ENCODE measurements around the gene SOX5. TPM values are rescaled to one million over a fixed set of nuclear protein-coding genes. Genes with fewer than 3 reads are reported as not detected.

SOX5 gene
- total and polyA plus RNA-seq, 2 of the 8 experiments (the other 6 are each of a cell fraction or from before 2014, with no cell fraction given): 2.2 to 2.6 TPM

GRCh38 chr12:23948291-23948690 lies 1.2 kb downstream of the SOX5 start (continued):
- TF ChIP-seq CHD7 (IDR thresholded peaks at IDR 0.05; ENCODE audit: insufficient replicate concordance, low read length) (no peak), ASH2L (IDR thresholded peaks at IDR 0.05; ENCODE audit: low read length) (no peak), EZH2 (IDR thresholded peaks at IDR 0.05; ENCODE audit: low read depth, low read length, severe bottlenecking) (no peak), ATF2 (IDR thresholded peaks at IDR 0.05; ENCODE audit: low read length) (no peak), GABPA (IDR thresholded peaks at IDR 0.05; ENCODE audit: borderline replicate concordance, insufficient read depth, low read length) (no peak), USF2 (IDR thresholded peaks at IDR 0.05; ENCODE audit: low read length) (no peak), RXRA (IDR thresholded peaks at IDR 0.05; ENCODE audit: insufficient read depth, low read depth, low read length) (no peak), CBX8 (IDR thresholded peaks at IDR 0.05; ENCODE audit: borderline replicate concordance, low read depth, low read length) (no peak), SRF (IDR thresholded peaks at IDR 0.05; ENCODE audit: low read depth, low read length) (no peak)
